ENCODE results near the gene ACYP2.

The ACYP2 gene

DNA sequence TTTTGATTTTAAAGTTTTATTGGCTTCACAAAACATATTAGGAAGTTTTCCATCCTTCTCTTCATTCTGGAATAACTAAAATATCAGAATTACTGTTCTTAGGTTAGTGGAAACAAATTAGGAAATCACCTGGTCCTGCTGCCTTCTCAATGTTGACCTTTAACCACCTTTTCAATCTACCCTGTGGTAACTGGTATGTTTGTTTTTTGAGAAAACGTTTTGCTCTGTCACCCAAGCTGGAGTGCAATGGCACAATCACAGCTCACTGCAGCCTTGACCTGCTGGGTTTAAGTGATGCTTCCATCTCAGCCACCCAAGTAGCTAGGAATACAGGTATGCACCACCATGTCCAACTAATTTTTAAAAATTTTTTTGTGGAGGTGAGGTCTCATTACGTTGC, 28.4 kb downstream of the ACYP2 start:
- Histone ChIP-seq H3K4me3 (ENCODE audit: low read length, poor library complexity, severe bottlenecking) (no peak overlapping the region), H3K79me2 (ENCODE audit: insufficient read depth, low read length) (no peaks in the 10 kb centered on the region), H3K4me1 (ENCODE audit: insufficient read depth, low read length, poor library complexity, severe bottlenecking) (no peaks in the 10 kb centered on the region), H3K36me3 (ENCODE audit: insufficient read depth, low read length) (no peaks in the 10 kb centered on the region), H3K4me2 (ENCODE audit: low read depth, low read length, poor library complexity, severe bottlenecking) (no peak overlapping the region), H3K9me2 (replicated peaks; ENCODE audit: low read depth, low read length) (no peaks in the 10 kb centered on the region), H3K9ac (ENCODE audit: low read depth, low read length, poor library complexity, severe bottlenecking) (no peak overlapping the region), H3K9me3 (ENCODE audit: insufficient read depth, low read depth, low read length) (no peaks in the 10 kb centered on the region), H3F3A (ENCODE audit: low read depth) (no peaks in the 10 kb centered on the region), H4K20me1 (ENCODE audit: insufficient read depth, low read length, poor library complexity, severe bottlenecking) (no peaks in the 10 kb centered on the region), H2AFZ (ENCODE audit: low read length) (no peak overlapping the region), H3K27me3 (ENCODE audit: insufficient read depth, low read length, poor library complexity, severe bottlenecking) (no peaks in the 10 kb centered on the region)
- TF ChIP-seq, protein P1, sequence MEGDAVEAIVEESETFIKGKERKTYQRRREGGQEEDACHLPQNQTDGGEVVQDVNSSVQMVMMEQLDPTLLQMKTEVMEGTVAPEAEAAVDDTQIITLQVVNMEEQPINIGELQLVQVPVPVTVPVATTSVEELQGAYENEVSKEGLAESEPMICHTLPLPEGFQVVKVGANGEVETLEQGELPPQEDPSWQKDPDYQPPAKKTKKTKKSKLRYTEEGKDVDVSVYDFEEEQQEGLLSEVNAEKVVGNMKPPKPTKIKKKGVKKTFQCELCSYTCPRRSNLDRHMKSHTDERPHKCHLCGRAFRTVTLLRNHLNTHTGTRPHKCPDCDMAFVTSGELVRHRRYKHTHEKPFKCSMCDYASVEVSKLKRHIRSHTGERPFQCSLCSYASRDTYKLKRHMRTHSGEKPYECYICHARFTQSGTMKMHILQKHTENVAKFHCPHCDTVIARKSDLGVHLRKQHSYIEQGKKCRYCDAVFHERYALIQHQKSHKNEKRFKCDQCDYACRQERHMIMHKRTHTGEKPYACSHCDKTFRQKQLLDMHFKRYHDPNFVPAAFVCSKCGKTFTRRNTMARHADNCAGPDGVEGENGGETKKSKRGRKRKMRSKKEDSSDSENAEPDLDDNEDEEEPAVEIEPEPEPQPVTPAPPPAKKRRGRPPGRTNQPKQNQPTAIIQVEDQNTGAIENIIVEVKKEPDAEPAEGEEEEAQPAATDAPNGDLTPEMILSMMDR (conservative IDR thresholded peaks at IDR 0.05; ENCODE audit: low read length), result no peak
- TF ChIP-seq EZH2phosphoT487 (IDR thresholded peaks at IDR 0.05; ENCODE audit: borderline replicate concordance), result no peak

DNA sequence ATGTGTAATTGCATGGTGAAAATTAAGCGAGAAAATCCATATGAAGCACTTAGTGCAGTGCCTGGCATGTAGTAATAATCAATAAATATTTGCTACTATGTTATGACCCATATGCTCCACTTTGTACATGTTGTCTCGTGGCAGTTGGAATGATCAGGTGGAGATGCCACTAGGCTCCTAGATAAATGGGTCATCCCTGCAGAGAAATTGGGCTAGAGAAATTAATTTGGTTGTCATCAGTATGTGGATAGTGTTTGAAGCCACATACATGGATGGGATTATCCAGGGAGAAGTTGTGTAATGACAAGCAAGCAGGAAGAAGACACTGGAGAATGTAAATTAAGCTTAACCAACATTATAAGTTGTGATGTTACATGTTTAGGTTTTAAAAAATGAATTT, 33.0 kb downstream of the ACYP2 start:
- H3K4me3 ChIP-seq (ENCODE audit: low read length, poor library complexity, severe bottlenecking), result no peak overlapping the region
- H3K4me1 ChIP-seq (ENCODE audit: insufficient read depth, low read length, poor library complexity, severe bottlenecking), result no peaks in the 10 kb centered on the region
- no peaks in the 10 kb centered on the region for H3F3A ChIP-seq (ENCODE audit: low read depth)
- no peaks in the 10 kb centered on the region for H3K9me2 ChIP-seq (replicated peaks; ENCODE audit: low read depth, low read length)
- no peaks in the 10 kb centered on the region for H3K9me3 ChIP-seq (ENCODE audit: insufficient read depth, low read depth, low read length)
- H4K20me1 ChIP-seq (ENCODE audit: insufficient read depth, low read length, poor library complexity, severe bottlenecking), result no peaks in the 10 kb centered on the region
- H2AFZ ChIP-seq (ENCODE audit: low read length), result no peak overlapping the region
- no peaks in the 10 kb centered on the region for H3K79me2 ChIP-seq (ENCODE audit: insufficient read depth, low read length)
- no peaks in the 10 kb centered on the region for H3K36me3 ChIP-seq (ENCODE audit: insufficient read depth, low read length)
- no peak overlapping the region for H3K9ac ChIP-seq (ENCODE audit: low read depth, low read length, poor library complexity, severe bottlenecking)
- no peak for TF ChIP-seq EZH2phosphoT487 (IDR thresholded peaks at IDR 0.05; ENCODE audit: borderline replicate concordance)
- TF ChIP-seq, protein P1 (conservative IDR thresholded peaks at IDR 0.05; ENCODE audit: low read length), result no peak
- H3K27me3 ChIP-seq (ENCODE audit: insufficient read depth, low read length, poor library complexity, severe bottlenecking), result no peaks in the 10 kb centered on the region
- no peak overlapping the region for H3K4me2 ChIP-seq (ENCODE audit: low read depth, low read length, poor library complexity, severe bottlenecking)

DNA sequence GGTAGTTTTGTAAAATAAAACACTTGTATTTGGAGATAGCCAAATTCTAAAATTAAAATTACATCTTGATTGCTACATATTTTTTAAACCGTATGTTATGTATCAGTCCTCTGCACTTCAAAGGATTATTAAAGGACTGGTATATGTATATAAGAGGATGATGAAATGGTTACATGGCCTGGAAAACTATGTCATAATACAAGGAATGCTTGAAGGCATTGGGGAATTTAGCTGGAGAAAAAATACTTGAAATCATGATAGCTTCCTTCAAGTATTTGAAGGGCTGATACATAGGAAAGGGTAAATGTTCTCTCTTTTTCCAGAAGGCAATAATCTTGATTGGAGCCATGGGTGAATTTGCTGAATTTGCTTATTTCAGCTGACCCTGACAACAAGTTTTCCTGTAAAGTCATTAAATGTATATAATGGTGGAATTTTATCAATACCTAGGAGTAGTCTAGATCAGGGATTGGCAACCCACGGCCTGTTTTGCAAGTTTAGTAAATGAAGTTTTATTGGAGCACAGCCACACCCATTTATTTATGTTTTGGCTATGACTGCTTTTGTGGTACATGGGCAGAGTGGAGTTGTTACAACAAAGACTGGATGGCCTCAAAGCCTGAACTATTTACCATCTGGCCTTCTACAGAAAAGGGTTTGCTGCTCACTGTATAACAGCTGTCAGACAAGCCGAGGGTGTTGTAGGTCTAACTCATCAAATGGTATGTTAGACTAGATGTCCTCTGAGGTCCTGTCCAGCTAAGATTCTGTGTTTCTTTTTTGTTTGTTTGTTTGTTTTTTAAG, 34.4 kb downstream of the ACYP2 start:
- Histone ChIP-seq H2AFZ (ENCODE audit: low read length) (no peak overlapping the region), H3K27me3 (ENCODE audit: insufficient read depth, low read length, poor library complexity, severe bottlenecking) (no peaks in the 10 kb centered on the region), H3K79me2 (ENCODE audit: insufficient read depth, low read length) (no peaks in the 10 kb centered on the region), H3K9me2 (replicated peaks; ENCODE audit: low read depth, low read length) (no peaks in the 10 kb centered on the region), H3K9ac (ENCODE audit: low read depth, low read length, poor library complexity, severe bottlenecking) (no peak overlapping the region), H4K20me1 (ENCODE audit: insufficient read depth, low read length, poor library complexity, severe bottlenecking) (no peaks in the 10 kb centered on the region), H3K4me2 (ENCODE audit: low read depth, low read length, poor library complexity, severe bottlenecking) (no peak overlapping the region), H3K4me3 (ENCODE audit: low read length, poor library complexity, severe bottlenecking) (no peak overlapping the region), H3K4me1 (ENCODE audit: insufficient read depth, low read length, poor library complexity, severe bottlenecking) (no peaks in the 10 kb centered on the region), H3F3A (ENCODE audit: low read depth) (no peaks in the 10 kb centered on the region), H3K36me3 (ENCODE audit: insufficient read depth, low read length) (no peaks in the 10 kb centered on the region), H3K9me3 (ENCODE audit: insufficient read depth, low read depth, low read length) (no peaks in the 10 kb centered on the region)
- TF ChIP-seq, protein P1 (conservative IDR thresholded peaks at IDR 0.05; ENCODE audit: low read length), result no peak
- no peak for TF ChIP-seq EZH2phosphoT487 (IDR thresholded peaks at IDR 0.05; ENCODE audit: borderline replicate concordance)
